ENCODE data around the gene NSUN3.

Gene NSUN3

GRCh38 chr3:94081884-94082283, 19.0 kb downstream of the NSUN3 start:
- ATAC-seq (ENCODE audit: low read depth) (no peak), DNase-seq (ENCODE audit: low spot score) (no peak)
- TF ChIP-seq CTCF (IDR thresholded peaks at IDR 0.05; ENCODE audit: poor library complexity, severe bottlenecking): no peak
- H3K27me3 ChIP-seq (ENCODE audit: insufficient read depth, poor library complexity, severe bottlenecking): no peaks in the 10 kb centered on the region
- H3K4me3 ChIP-seq (ENCODE audit: severe bottlenecking): no peak overlapping the region
- no peaks in the 10 kb centered on the region for H3K9me3 ChIP-seq (ENCODE audit: severe bottlenecking)
- H3K4me1 ChIP-seq (ENCODE audit: insufficient read depth, poor library complexity, severe bottlenecking): no peaks in the 10 kb centered on the region
- no peak overlapping the region for H3K27ac ChIP-seq (ENCODE audit: poor library complexity, severe bottlenecking)
- H3K36me3 ChIP-seq (ENCODE audit: low read depth): 0 out of 2 replicates have a peak, but pooled peaks cover 3% of the 10 kb centered on the region

- ATAC-seq (ENCODE audit: low read depth) (no peak), DNase-seq (ENCODE audit: low spot score) (no peak)
- no peak overlapping the region for H3K27ac ChIP-seq (ENCODE audit: poor library complexity, severe bottlenecking)
- H3K27me3 ChIP-seq (ENCODE audit: insufficient read depth, poor library complexity, severe bottlenecking): no peaks in the 10 kb centered on the region
- no peak for TF ChIP-seq CTCF (IDR thresholded peaks at IDR 0.05; ENCODE audit: poor library complexity, severe bottlenecking)
- 0 out of 2 replicates have a peak, but pooled peaks cover 3% of the 10 kb centered on the region for H3K36me3 ChIP-seq (ENCODE audit: low read depth)
- no peaks in the 10 kb centered on the region for H3K4me1 ChIP-seq (ENCODE audit: insufficient read depth, poor library complexity, severe bottlenecking)
- H3K9me3 ChIP-seq (ENCODE audit: severe bottlenecking): no peaks in the 10 kb centered on the region
- H3K4me3 ChIP-seq (ENCODE audit: severe bottlenecking): no peak overlapping the region
Observed at GRCh38 chr3:94082391-94082937, 19.6 kb downstream of the NSUN3 start.

GRCh38 chr3:94083261-94083660, 20.4 kb downstream of the NSUN3 start:
- no peak for TF ChIP-seq CTCF (IDR thresholded peaks at IDR 0.05; ENCODE audit: poor library complexity, severe bottlenecking)
- Histone ChIP-seq H3K27me3 (ENCODE audit: insufficient read depth, poor library complexity, severe bottlenecking) (no peaks in the 10 kb centered on the region), H3K36me3 (ENCODE audit: low read depth) (0 out of 2 replicates have a peak, but pooled peaks cover 3% of the 10 kb centered on the region), H3K27ac (ENCODE audit: poor library complexity, severe bottlenecking) (no peak overlapping the region), H3K4me1 (ENCODE audit: insufficient read depth, poor library complexity, severe bottlenecking) (no peaks in the 10 kb centered on the region), H3K4me3 (ENCODE audit: severe bottlenecking) (no peak overlapping the region), H3K9me3 (ENCODE audit: severe bottlenecking) (no peaks in the 10 kb centered on the region)
- DNase-seq (ENCODE audit: low spot score) (no peak), ATAC-seq (ENCODE audit: low read depth) (no peak)

- no peak for ATAC-seq (ENCODE audit: low read depth)
- Histone ChIP-seq H3K4me1 (ENCODE audit: insufficient read depth, poor library complexity, severe bottlenecking) (no peaks in the 10 kb centered on the region), H3K4me3 (ENCODE audit: severe bottlenecking) (no peak overlapping the region), H3K36me3 (ENCODE audit: low read depth) (0 out of 2 replicates have a peak, but pooled peaks cover 3% of the 10 kb centered on the region), H3K27ac (ENCODE audit: poor library complexity, severe bottlenecking) (no peak overlapping the region), H3K27me3 (ENCODE audit: insufficient read depth, poor library complexity, severe bottlenecking) (no peaks in the 10 kb centered on the region), H3K9me3 (ENCODE audit: severe bottlenecking) (no peaks in the 10 kb centered on the region)
- DNase-seq (ENCODE audit: low spot score): no peak
- TF ChIP-seq CTCF (IDR thresholded peaks at IDR 0.05; ENCODE audit: poor library complexity, severe bottlenecking): no peak
Observed at GRCh38 chr3:94089126-94089525, 26.3 kb downstream of the NSUN3 start.

- peaks cover 3% of the 10 kb centered on the region for H3K36me3 ChIP-seq (ENCODE audit: low read depth)
Observed at GRCh38 chr3:94092086-94092485, 29.2 kb downstream of the NSUN3 start.

More at GRCh38 chr3:94092086-94092485, 29.2 kb downstream of the NSUN3 start:
- Histone ChIP-seq H3K4me1 (ENCODE audit: insufficient read depth, poor library complexity, severe bottlenecking) (no peaks in the 10 kb centered on the region), H3K27ac (ENCODE audit: poor library complexity, severe bottlenecking) (no peak overlapping the region), H3K9me3 (ENCODE audit: severe bottlenecking) (no peaks in the 10 kb centered on the region), H3K27me3 (ENCODE audit: insufficient read depth, poor library complexity, severe bottlenecking) (no peaks in the 10 kb centered on the region), H3K4me3 (ENCODE audit: severe bottlenecking) (no peak overlapping the region)
- DNase-seq (ENCODE audit: low spot score) (no peak), ATAC-seq (ENCODE audit: low read depth) (no peak)
- no peak for TF ChIP-seq CTCF (IDR thresholded peaks at IDR 0.05; ENCODE audit: poor library complexity, severe bottlenecking)

All from RWPE2 (cell line).